ENCODE measurements around the gene SMURF2. TPM values are rescaled to one million over a fixed set of nuclear protein-coding genes. Genes with fewer than 3 reads are reported as not detected.

SMURF2 gene
- total RNA-seq, 6 experiments from 2014 or later, result 2.5 to 6.8 (median 4.0) TPM

DNA sequence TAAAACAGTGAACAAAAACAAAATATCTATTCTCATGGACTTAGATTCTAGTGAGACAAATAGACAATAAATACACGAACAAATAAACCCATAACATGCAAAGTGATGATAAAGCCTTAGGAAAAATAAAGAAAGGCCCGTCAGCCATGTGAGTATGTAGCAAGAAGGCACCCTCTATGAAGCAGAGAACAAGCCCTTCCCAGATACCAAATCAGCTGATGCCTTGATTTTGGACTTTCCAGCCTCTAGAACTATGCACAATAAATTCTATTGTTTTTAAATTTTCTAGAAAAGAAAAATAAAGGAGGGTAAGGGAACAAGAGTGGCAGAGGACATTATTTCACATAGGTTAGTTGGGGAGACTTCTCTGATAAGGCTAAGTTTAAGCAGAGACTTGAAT, 40.7 kb upstream of the SMURF2 start:
- Histone ChIP-seq H3K27ac (no peak overlapping the region), H3K4me1 (peaks cover 0 to 3% (median 0%) of the 10 kb centered on the region in 4 donors), H3K9me3 (no peaks in the 10 kb centered on the region), H3K36me3 (no peaks in the 10 kb centered on the region), H3K4me3 (no peak overlapping the region), H3K27me3 (no peaks in the 10 kb centered on the region)
- intact Hi-C loops (cut with DNase I), result no loop called here
- DNase-seq (no peak), ATAC-seq (no peak)
- TF ChIP-seq, protein P1, sequence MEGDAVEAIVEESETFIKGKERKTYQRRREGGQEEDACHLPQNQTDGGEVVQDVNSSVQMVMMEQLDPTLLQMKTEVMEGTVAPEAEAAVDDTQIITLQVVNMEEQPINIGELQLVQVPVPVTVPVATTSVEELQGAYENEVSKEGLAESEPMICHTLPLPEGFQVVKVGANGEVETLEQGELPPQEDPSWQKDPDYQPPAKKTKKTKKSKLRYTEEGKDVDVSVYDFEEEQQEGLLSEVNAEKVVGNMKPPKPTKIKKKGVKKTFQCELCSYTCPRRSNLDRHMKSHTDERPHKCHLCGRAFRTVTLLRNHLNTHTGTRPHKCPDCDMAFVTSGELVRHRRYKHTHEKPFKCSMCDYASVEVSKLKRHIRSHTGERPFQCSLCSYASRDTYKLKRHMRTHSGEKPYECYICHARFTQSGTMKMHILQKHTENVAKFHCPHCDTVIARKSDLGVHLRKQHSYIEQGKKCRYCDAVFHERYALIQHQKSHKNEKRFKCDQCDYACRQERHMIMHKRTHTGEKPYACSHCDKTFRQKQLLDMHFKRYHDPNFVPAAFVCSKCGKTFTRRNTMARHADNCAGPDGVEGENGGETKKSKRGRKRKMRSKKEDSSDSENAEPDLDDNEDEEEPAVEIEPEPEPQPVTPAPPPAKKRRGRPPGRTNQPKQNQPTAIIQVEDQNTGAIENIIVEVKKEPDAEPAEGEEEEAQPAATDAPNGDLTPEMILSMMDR (IDR thresholded peaks at IDR 0.05), result no peak
- TF ChIP-seq POLR2A (IDR thresholded peaks at IDR 0.05), result no peak
- WGBS (ENCODE audit: insufficient coverage, low coverage, low lambda C conversion rate, missing lambda C conversion rate), result 74% methylated on average over 2 of the region's 2 CpGs

DNA sequence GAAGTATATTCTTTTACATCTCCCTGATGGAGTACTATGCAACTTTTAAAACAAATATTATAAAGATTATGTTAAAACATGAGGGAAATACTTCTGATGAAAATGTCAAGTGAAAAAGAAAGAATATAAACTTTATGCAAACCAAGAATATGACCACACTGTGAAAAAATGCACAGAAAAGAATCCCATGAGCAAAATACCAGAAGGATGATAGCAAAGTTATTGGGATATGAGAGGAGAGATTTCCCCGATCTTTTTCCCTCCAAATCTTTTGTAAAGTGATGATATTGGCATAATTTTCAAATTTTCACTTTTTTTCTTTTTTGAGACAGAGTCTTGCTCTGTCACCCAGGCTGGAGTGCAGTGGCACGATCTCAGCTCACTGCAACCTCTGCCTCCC, 36.6 kb upstream of the SMURF2 start:
- Histone ChIP-seq H3K27ac (no peak overlapping the region), H3K4me1 (peaks cover 0 to 3% (median 0%) of the 10 kb centered on the region in 4 donors), H3K27me3 (no peaks in the 10 kb centered on the region), H3K4me3 (no peak overlapping the region), H3K36me3 (no peaks in the 10 kb centered on the region), H3K9me3 (no peaks in the 10 kb centered on the region)
- DNase-seq (no peak), ATAC-seq (no peak)
- intact Hi-C loops (cut with DNase I), result no loop called here
- TF ChIP-seq, protein P1 (IDR thresholded peaks at IDR 0.05), result no peak
- TF ChIP-seq POLR2A (IDR thresholded peaks at IDR 0.05), result no peak
- WGBS (ENCODE audit: insufficient coverage, low coverage, low lambda C conversion rate, missing lambda C conversion rate), result 86% methylated on average over 2 of the region's 2 CpGs

DNA sequence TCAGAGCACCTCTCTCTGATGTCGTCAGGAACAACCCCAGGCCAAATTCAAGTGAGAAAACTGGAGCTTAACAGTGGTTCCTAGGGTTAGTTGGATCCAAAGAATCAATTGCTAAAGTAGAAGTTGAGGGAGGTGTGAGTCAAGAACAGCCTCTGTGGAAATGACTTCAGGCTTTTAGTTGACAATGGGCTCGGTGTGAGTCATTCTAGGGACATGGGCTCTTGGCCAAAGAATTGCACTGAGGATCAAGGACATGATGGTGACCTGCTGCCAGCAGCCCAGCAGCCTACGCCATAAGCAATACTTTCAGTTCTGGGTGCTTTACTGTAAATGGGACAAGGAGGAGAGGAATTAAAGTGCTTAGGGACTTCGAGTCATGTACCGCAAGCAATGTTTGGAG, 32.1 kb upstream of the SMURF2 start:
- Histone ChIP-seq H3K27ac (peak overlapping the region in 1 of 3 donors; percentile 29), H3K4me3 (no peak overlapping the region), H3K9me3 (no peaks in the 10 kb centered on the region), H3K27me3 (no peaks in the 10 kb centered on the region), H3K4me1 (peaks cover 0 to 3% (median 0%) of the 10 kb centered on the region in 4 donors), H3K36me3 (no peaks in the 10 kb centered on the region)
- DNase-seq, result peak; percentile 64 to 78 (median 76)
- intact Hi-C loops (cut with DNase I), result no loop called here
- TF ChIP-seq, protein P1 (IDR thresholded peaks at IDR 0.05), result no peak
- no peak for TF ChIP-seq POLR2A (IDR thresholded peaks at IDR 0.05)
- ATAC-seq, result peak; percentile 97 to 99 (median 98)
- 10% methylated on average over 2 of the region's 5 CpGs for WGBS (ENCODE audit: insufficient coverage, low coverage, low lambda C conversion rate, missing lambda C conversion rate)

DNA sequence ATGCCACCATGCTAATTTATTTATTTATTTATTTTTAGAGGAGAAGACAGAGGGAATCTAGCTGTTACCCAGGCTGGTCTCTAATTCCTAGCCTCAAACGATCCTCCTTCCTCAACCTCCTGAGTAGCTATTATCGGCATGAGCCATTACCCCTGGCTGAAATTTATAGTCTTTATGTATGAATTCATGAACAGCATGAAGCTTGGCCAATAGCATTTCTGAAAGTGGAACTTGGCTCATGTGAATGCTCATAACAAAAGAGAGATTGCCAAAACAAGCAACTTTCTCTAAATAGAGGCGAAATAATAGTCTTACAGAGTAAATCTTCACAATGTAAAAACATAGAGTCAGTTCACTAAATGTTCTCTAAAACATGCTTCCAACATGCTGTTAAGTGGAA, 30.1 kb upstream of the SMURF2 start:
- 80% methylated on average over 3 of the region's 3 CpGs for WGBS (ENCODE audit: insufficient coverage, low coverage, low lambda C conversion rate, missing lambda C conversion rate)
- H3K4me1 ChIP-seq, result peaks cover 0 to 3% (median 0%) of the 10 kb centered on the region in 4 donors
- no peak for DNase-seq
- H3K4me3 ChIP-seq, result no peak overlapping the region
- TF ChIP-seq, protein P1 (IDR thresholded peaks at IDR 0.05), result no peak
- TF ChIP-seq POLR2A (IDR thresholded peaks at IDR 0.05), result no peak
- no peaks in the 10 kb centered on the region for H3K9me3 ChIP-seq
- no peak for ATAC-seq
- no peaks in the 10 kb centered on the region for H3K27me3 ChIP-seq
- intact Hi-C loops (cut with DNase I), result no loop called here
- H3K27ac ChIP-seq, result no peak overlapping the region
- H3K36me3 ChIP-seq, result no peaks in the 10 kb centered on the region

DNA sequence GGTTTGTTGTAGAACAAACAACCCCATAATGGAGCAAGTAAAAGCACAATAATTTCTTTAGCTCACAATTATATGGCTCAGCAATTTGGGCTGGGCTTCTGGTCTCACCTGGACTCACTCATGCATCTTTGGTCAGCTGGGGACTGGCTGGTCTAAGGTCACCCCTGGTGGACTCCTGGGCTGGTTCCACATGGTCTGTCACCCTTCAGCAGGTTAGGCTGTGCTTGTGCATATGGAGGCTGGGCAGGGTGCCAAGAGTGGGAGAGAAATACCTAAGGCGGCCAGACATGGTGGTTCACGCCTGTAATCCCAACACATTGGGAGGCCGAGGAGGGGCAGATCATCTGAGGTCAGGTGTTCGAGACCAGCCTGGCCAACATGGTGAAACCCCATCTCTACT, 27.0 kb upstream of the SMURF2 start:
- Histone ChIP-seq H3K36me3 (no peaks in the 10 kb centered on the region), H3K27ac (no peak overlapping the region), H3K9me3 (no peaks in the 10 kb centered on the region), H3K27me3 (no peaks in the 10 kb centered on the region), H3K4me1 (peaks cover 0 to 2% (median 0%) of the 10 kb centered on the region in 4 donors), H3K4me3 (no peak overlapping the region)
- TF ChIP-seq POLR2A (IDR thresholded peaks at IDR 0.05), result no peak
- TF ChIP-seq, protein P1 (IDR thresholded peaks at IDR 0.05), result no peak
- ATAC-seq, result no peak
- intact Hi-C loops (cut with DNase I), result no loop called here
- WGBS (ENCODE audit: insufficient coverage, low coverage, low lambda C conversion rate, missing lambda C conversion rate), result no CpG with 5 or more reads among the region's 4 CpGs
- no peak for DNase-seq
